GM20000 (cell line): ENCODE measurements around the gene YAF2.

ENCODE experiments used
- DNase-seq: peaks from one replicate; pipeline ENCODE4 v3.0.0; 2012; ENCODE audit warnings: low spot score
- CTCF ChIP-seq: IDR thresholded peaks from 2 replicates; pipeline ENCODE4 v1.5.1; 2012; ENCODE audit warnings: mild to moderate bottlenecking, control low read depth; ENCODE audit errors: extremely low read depth, missing control alignments

The YAF2 gene

GRCh38 chr12:42281844-42282243 lies 43.8 kb upstream of the YAF2 start:
- TF ChIP-seq CTCF: no peak
- no peak for DNase-seq

GRCh38 chr12:42281278-42281677 lies 43.2 kb upstream of the YAF2 start:
- no peak for DNase-seq

GRCh38 chr12:42278128-42278510 lies 40.1 kb upstream of the YAF2 start:
- TF ChIP-seq CTCF: no peak
- no peak for DNase-seq

More at GRCh38 chr12:42281278-42281677, 43.2 kb upstream of the YAF2 start:
- TF ChIP-seq CTCF: no peak

GRCh38 chr12:42277396-42278127 lies 39.5 kb upstream of the YAF2 start:
- DNase-seq: no peak
- no peak for TF ChIP-seq CTCF

- TF ChIP-seq CTCF: no peak
- DNase-seq: no peak
Observed at GRCh38 chr12:42275499-42275898, 37.5 kb upstream of the YAF2 start.

GRCh38 chr12:42273706-42274105 lies 35.7 kb upstream of the YAF2 start:
- no peak for TF ChIP-seq CTCF
- DNase-seq: no peak

- DNase-seq: no peak
- TF ChIP-seq CTCF: no peak
Observed at GRCh38 chr12:42270596-42270995, 32.5 kb upstream of the YAF2 start.
